Loucy (cell line): ENCODE results near the gene ABCC3.

ENCODE experiments used
- H2AFZ ChIP-seq: fragments of 200-600 bp; sonication (generic); 2 replicates; pipeline ENCODE4 v1.6.0; 2016; ENCODE audit warnings: antibody characterized with exemption, mild to moderate bottlenecking, low read length, moderate library complexity
- H3F3A ChIP-seq: fragments of 200-600 bp; 2 replicates; pipeline ENCODE4 v1.6.0; 2016; ENCODE audit warnings: antibody characterized with exemption, low read depth, mild to moderate bottlenecking
- H3K27me3 ChIP-seq: fragments of 200-600 bp; sonication (generic); 2 replicates; pipeline ENCODE4 v1.6.1; 2014; ENCODE audit warnings: low read length, mild to moderate bottlenecking; ENCODE audit not compliant: insufficient read depth, poor library complexity, severe bottlenecking
- H3K36me3 ChIP-seq: fragments of 200-600 bp; sonication (generic); 2 replicates; pipeline ENCODE4 v1.6.1; 2016; ENCODE audit warnings: low read length; ENCODE audit not compliant: insufficient read depth
- H3K4me1 ChIP-seq: fragments of 200-600 bp; sonication (generic); 2 replicates; pipeline ENCODE4 v1.5.1; 2014; ENCODE audit warnings: low read length, mild to moderate bottlenecking; ENCODE audit not compliant: insufficient read depth, poor library complexity, severe bottlenecking
- H3K4me2 ChIP-seq: fragments of 200-600 bp; sonication (generic); 2 replicates; pipeline ENCODE4 v1.6.0; 2014; ENCODE audit warnings: antibody characterized with exemption, low read length, low read depth, mild to moderate bottlenecking; ENCODE audit not compliant: poor library complexity, severe bottlenecking
- H3K4me3 ChIP-seq: fragments of 200-600 bp; sonication (generic); 2 replicates; pipeline ENCODE4 v1.5.1; 2014; ENCODE audit warnings: low read length, mild to moderate bottlenecking, mixed read lengths; ENCODE audit not compliant: poor library complexity, severe bottlenecking
- H3K79me2 ChIP-seq: fragments of 200-600 bp; sonication (generic); 2 replicates; pipeline ENCODE4 v1.6.1; 2014; ENCODE audit warnings: low read length; ENCODE audit not compliant: insufficient read depth
- H3K9ac ChIP-seq: fragments of 200-600 bp; sonication (generic); 2 replicates; pipeline ENCODE4 v1.6.0; 2014; ENCODE audit warnings: mild to moderate bottlenecking, low read depth, low read length, moderate library complexity; ENCODE audit not compliant: poor library complexity, severe bottlenecking
- H3K9me2 ChIP-seq: fragments of 200-600 bp; sonication (generic); replicated peaks from 2 replicates; pipeline ENCODE4 v1.6.1; 2016; ENCODE audit warnings: low read depth, low read length, mixed read lengths
- H3K9me3 ChIP-seq: fragments of 200-600 bp; sonication (generic); 2 replicates; pipeline ENCODE4 v1.6.1; 2014; ENCODE audit warnings: mild to moderate bottlenecking, antibody characterized with exemption, low read length, low read depth; ENCODE audit not compliant: insufficient read depth
- H4K20me1 ChIP-seq: fragments of 200-600 bp; sonication (generic); 2 replicates; pipeline ENCODE4 v1.6.0; 2014; ENCODE audit warnings: antibody characterized with exemption, low read length, mild to moderate bottlenecking; ENCODE audit not compliant: insufficient read depth, poor library complexity, severe bottlenecking
- CTCF ChIP-seq: fragments of 200-600 bp; sonication (generic); conservative IDR thresholded peaks from 2 replicates; pipeline ENCODE4 v1.5.1; 2014; ENCODE audit warnings: mild to moderate bottlenecking, antibody characterized with exemption, low read length
- EZH2phosphoT487 ChIP-seq: fragments of 200-600 bp; IDR thresholded peaks from 2 replicates; pipeline ENCODE4 v1.6.1; 2018; ENCODE audit warnings: antibody characterized with exemption, mild to moderate bottlenecking, moderate library complexity, borderline replicate concordance

ABCC3 gene

GRCh38 chr17:50598487-50598886 lies 36.2 kb upstream of the ABCC3 start:
- Histone ChIP-seq H3K9me3 (no peaks in the 10 kb centered on the region), H3K4me2 (no peak overlapping the region), H3K4me3 (no peak overlapping the region), H4K20me1 (no peaks in the 10 kb centered on the region), H3K9ac (no peak overlapping the region), H3K79me2 (no peaks in the 10 kb centered on the region), H3K9me2 (no peaks in the 10 kb centered on the region), H2AFZ (no peak overlapping the region), H3K4me1 (no peaks in the 10 kb centered on the region), H3K36me3 (no peaks in the 10 kb centered on the region), H3K27me3 (no peaks in the 10 kb centered on the region), H3F3A (no peaks in the 10 kb centered on the region)
- TF ChIP-seq CTCF (no peak), EZH2phosphoT487 (no peak)

- no peaks in the 10 kb centered on the region for H3F3A ChIP-seq
- H3K27me3 ChIP-seq, result no peaks in the 10 kb centered on the region
- no peaks in the 10 kb centered on the region for H3K9me2 ChIP-seq
- TF ChIP-seq EZH2phosphoT487, result no peak
- TF ChIP-seq CTCF, result no peak
- H3K9ac ChIP-seq, result no peak overlapping the region
- H3K4me1 ChIP-seq, result no peaks in the 10 kb centered on the region
- H3K4me2 ChIP-seq, result no peak overlapping the region
- no peaks in the 10 kb centered on the region for H4K20me1 ChIP-seq
- no peaks in the 10 kb centered on the region for H3K36me3 ChIP-seq
- H2AFZ ChIP-seq, result no peak overlapping the region
- no peaks in the 10 kb centered on the region for H3K79me2 ChIP-seq
- H3K9me3 ChIP-seq, result no peaks in the 10 kb centered on the region
- H3K4me3 ChIP-seq, result no peak overlapping the region
Measured at GRCh38 chr17:50599606-50600005, 35.1 kb upstream of the ABCC3 start.

- no peak for TF ChIP-seq EZH2phosphoT487
- no peak for TF ChIP-seq CTCF
- Histone ChIP-seq H4K20me1 (no peaks in the 10 kb centered on the region), H3K4me1 (no peaks in the 10 kb centered on the region), H3F3A (no peaks in the 10 kb centered on the region), H2AFZ (no peak overlapping the region), H3K9me2 (no peaks in the 10 kb centered on the region), H3K9ac (no peak overlapping the region), H3K27me3 (no peaks in the 10 kb centered on the region), H3K9me3 (no peaks in the 10 kb centered on the region), H3K36me3 (no peaks in the 10 kb centered on the region), H3K79me2 (no peaks in the 10 kb centered on the region), H3K4me3 (no peak overlapping the region), H3K4me2 (no peak overlapping the region)
Measured at GRCh38 chr17:50601823-50602375, 32.8 kb upstream of the ABCC3 start.
